ENCODE results near the gene NET1. TPM values are rescaled to one million over a fixed set of nuclear protein-coding genes. Genes with fewer than 3 reads are reported as not detected.

The NET1 gene
- total and polyA plus RNA-seq, 2 donors (not counting 3 experiments of a cell fraction or from before 2014, with no cell fraction given): 14.4 to 46.3 TPM

GRCh38 chr10:5369362-5370158 lies 42.8 kb upstream of the NET1 start:
- intact Hi-C loops (cut with micrococcal nuclease): no loop called here
- POLR2A ChIA-PET: no interaction called here
- CTCF ChIA-PET: no interaction called here

More at GRCh38 chr10:5369362-5370158, 42.8 kb upstream of the NET1 start:
- Histone ChIP-seq H3K4me3 (replicated peaks in 1 of 3; ENCODE audit: insufficient read depth in 1 of 3, low read depth in 1 of 3, low read length in 3 of 3) (no peak overlapping the region), H3K27me3 (ENCODE audit: control insufficient read depth in 2 of 2, insufficient read depth in 2 of 2, low read length in 2 of 2) (no peaks in the 10 kb centered on the region), H3K36me3 (ENCODE audit: control insufficient read depth in 2 of 2, extremely low read depth in 1 of 2, insufficient read depth in 2 of 2, low read length in 2 of 2) (no peaks in the 10 kb centered on the region), H3K79me2 (ENCODE audit: control insufficient read depth, insufficient read depth, low read length) (no peaks in the 10 kb centered on the region), H3K9ac (replicated peaks; ENCODE audit: extremely low read depth, insufficient read depth, low read length) (no peak overlapping the region), H4K20me1 (replicated peaks; ENCODE audit: control insufficient read depth, extremely low read depth, insufficient read depth, low read length) (no peaks in the 10 kb centered on the region), H2AFZ (ENCODE audit: low read depth, low read length) (no peak overlapping the region), H3K9me3 (replicated peaks; ENCODE audit: control insufficient read depth, insufficient read depth, low read length) (no peaks in the 10 kb centered on the region), H3K9me1 (replicated peaks; ENCODE audit: control insufficient read depth, extremely low read depth, insufficient read depth, low read length) (no peaks in the 10 kb centered on the region), H3K27ac (ENCODE audit: insufficient read depth, low read depth, low read length) (no peak overlapping the region), H3K4me2 (ENCODE audit: insufficient read depth, low read length) (no peak overlapping the region), H3K4me1 (ENCODE audit: control insufficient read depth, extremely low read depth, insufficient read depth, low read length) (no peaks in the 10 kb centered on the region)
- DNase-seq (ENCODE audit: low read depth, low spot score) (no peak), FAIRE-seq (no peak)
- no TSS peak for BruUV-seq (replicated peaks)
- dilution Hi-C loops (cut with MboI; ENCODE audit: extremely low pct_ligation_motif_present, low sequenced_read_pairs): no loop called here
- TF ChIP-seq POLR2AphosphoS5 (IDR thresholded peaks at IDR 0.05; ENCODE audit: insufficient read depth, low read depth, low read length) (no peak), GATA2 (IDR thresholded peaks at IDR 0.05; ENCODE audit: insufficient read depth, insufficient read length, low read depth, low read length) (no peak), FOS (IDR thresholded peaks at IDR 0.05; ENCODE audit: borderline replicate concordance, insufficient read depth, low read length) (no peak), CTCF (IDR thresholded peaks at IDR 0.05; ENCODE audit: extremely low read depth in 1 of 2, insufficient read depth in 1 of 2, low read depth in 1 of 2, low read length in 2 of 2) (no peak), EZH2 (IDR thresholded peaks at IDR 0.05; ENCODE audit: borderline replicate concordance, low read depth, low read length, severe bottlenecking) (no peak), JUN (IDR thresholded peaks at IDR 0.05; ENCODE audit: borderline replicate concordance, insufficient read depth, insufficient read length, low read depth) (no peak), POLR2A (IDR thresholded peaks at IDR 0.05; ENCODE audit: low read depth, low read length) (no peak), MYC (IDR thresholded peaks at IDR 0.05; ENCODE audit: low read depth, low read length) (no peak)
- TF ChIP-seq, protein P1, sequence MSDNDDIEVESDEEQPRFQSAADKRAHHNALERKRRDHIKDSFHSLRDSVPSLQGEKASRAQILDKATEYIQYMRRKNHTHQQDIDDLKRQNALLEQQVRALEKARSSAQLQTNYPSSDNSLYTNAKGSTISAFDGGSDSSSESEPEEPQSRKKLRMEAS (IDR thresholded peaks at IDR 0.05; ENCODE audit: insufficient read depth, insufficient read length): no peak
